IPS-20b (cell line): ENCODE measurements around the gene MYH14.

ENCODE experiments used
- H3K27ac ChIP-seq: one replicate; pipeline ENCODE4 v1.5.1; 2013; ENCODE audit warnings: low read length
- H3K27me3 ChIP-seq: 2 replicates; pipeline ENCODE4 v1.6.1; 2013; ENCODE audit warnings: mild to moderate bottlenecking, low read length, inconsistent platforms; ENCODE audit not compliant: insufficient read depth
- H3K36me3 ChIP-seq: 2 replicates; pipeline ENCODE4 v1.6.1; 2013; ENCODE audit warnings: low read depth, mild to moderate bottlenecking, inconsistent platforms, low read length, moderate library complexity; ENCODE audit not compliant: insufficient read depth
- H3K4me1 ChIP-seq: 2 replicates; pipeline ENCODE4 v1.6.1; 2013; ENCODE audit warnings: mild to moderate bottlenecking, control low read depth, inconsistent platforms, low read length, moderate library complexity; ENCODE audit not compliant: insufficient read depth
- H3K4me3 ChIP-seq: 2 replicates; pipeline ENCODE4 v1.5.1; 2013; ENCODE audit warnings: mild to moderate bottlenecking, low read length, inconsistent platforms
- H3K9ac ChIP-seq: 2 replicates; pipeline ENCODE4 v1.6.1; 2013; ENCODE audit warnings: low read depth, mild to moderate bottlenecking, inconsistent platforms, low read length, moderate library complexity
- H3K9me3 ChIP-seq: 2 replicates; pipeline ENCODE4 v1.6.1; 2013; ENCODE audit warnings: mild to moderate bottlenecking, low read depth, low read length, inconsistent platforms; ENCODE audit not compliant: insufficient read depth

The MYH14 gene

GRCh38 chr19:50252111-50252886, 48.9 kb downstream of the MYH14 start:
- no peaks in the 10 kb centered on the region for H3K36me3 ChIP-seq
- no peak overlapping the region for H3K27ac ChIP-seq
- peaks cover 84% of the 10 kb centered on the region for H3K9me3 ChIP-seq
- no peaks in the 10 kb centered on the region for H3K4me1 ChIP-seq
- H3K27me3 ChIP-seq = no peaks in the 10 kb centered on the region
- no peak overlapping the region for H3K9ac ChIP-seq
- H3K4me3 ChIP-seq = no peak overlapping the region

GRCh38 chr19:50252887-50253268, 49.5 kb downstream of the MYH14 start:
- Histone ChIP-seq H3K4me3 (no peak overlapping the region), H3K9ac (no peak overlapping the region), H3K36me3 (no peaks in the 10 kb centered on the region), H3K4me1 (no peaks in the 10 kb centered on the region), H3K27ac (no peak overlapping the region), H3K27me3 (no peaks in the 10 kb centered on the region), H3K9me3 (peaks cover 90% of the 10 kb centered on the region)

- no peaks in the 10 kb centered on the region for H3K36me3 ChIP-seq
- H3K27me3 ChIP-seq = no peaks in the 10 kb centered on the region
- no peak overlapping the region for H3K27ac ChIP-seq
- peaks cover 88% of the 10 kb centered on the region for H3K9me3 ChIP-seq
- H3K4me3 ChIP-seq = no peak overlapping the region
- no peaks in the 10 kb centered on the region for H3K4me1 ChIP-seq
- no peak overlapping the region for H3K9ac ChIP-seq
Measured at GRCh38 chr19:50255115-50255514, 51.7 kb downstream of the MYH14 start.

DNA sequence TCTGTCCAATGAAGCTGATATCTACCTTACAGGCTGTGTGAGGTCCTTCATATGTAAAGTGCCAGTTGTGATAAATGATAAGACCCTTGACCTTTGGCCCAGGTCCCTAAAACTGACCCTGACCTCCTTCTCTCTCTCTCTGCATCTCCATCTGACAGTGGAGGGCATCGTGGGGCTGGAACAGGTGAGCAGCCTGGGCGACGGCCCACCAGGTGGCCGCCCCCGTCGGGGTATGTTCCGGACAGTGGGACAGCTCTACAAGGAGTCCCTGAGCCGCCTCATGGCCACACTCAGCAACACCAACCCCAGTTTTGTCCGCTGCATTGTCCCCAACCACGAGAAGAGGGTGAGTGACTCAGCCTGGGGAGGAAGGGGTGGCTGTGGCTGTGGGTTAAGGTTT, 53.7 kb downstream of the MYH14 start:
- Histone ChIP-seq H3K36me3 (no peaks in the 10 kb centered on the region), H3K4me1 (no peaks in the 10 kb centered on the region), H3K27me3 (no peaks in the 10 kb centered on the region), H3K9me3 (peaks cover 86% of the 10 kb centered on the region), H3K4me3 (no peak overlapping the region), H3K27ac (no peak overlapping the region), H3K9ac (no peak overlapping the region)

- Histone ChIP-seq H3K27me3 (no peaks in the 10 kb centered on the region), H3K27ac (no peak overlapping the region)
Measured at GRCh38 chr19:50258918-50259372, 55.5 kb downstream of the MYH14 start.

DNA sequence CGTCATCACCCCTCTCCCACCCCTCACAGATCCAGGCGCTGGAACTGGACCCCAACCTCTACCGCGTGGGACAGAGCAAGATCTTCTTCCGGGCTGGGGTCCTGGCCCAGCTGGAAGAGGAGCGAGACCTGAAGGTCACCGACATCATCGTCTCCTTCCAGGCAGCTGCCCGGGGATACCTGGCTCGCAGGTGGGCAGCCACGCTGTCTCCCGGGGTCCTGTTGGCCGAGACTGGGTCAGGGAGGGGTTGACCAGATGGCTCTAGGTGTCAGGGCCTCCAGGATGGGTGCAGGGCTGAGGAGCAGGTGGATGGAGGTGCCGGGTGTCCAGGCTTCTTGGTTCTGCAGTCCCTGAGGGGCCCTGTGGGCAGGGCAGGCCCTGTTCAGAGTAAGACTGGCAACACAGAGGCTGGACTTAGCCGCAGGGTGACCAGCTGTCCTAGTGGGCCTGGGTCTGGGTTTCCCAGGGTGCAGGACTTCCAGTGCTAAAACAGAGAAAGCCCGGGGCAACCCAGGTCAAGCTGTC, 58.1 kb downstream of the MYH14 start:
- no peaks in the 10 kb centered on the region for H3K27me3 ChIP-seq
- H3K4me1 ChIP-seq = no peaks in the 10 kb centered on the region
- H3K36me3 ChIP-seq = no peaks in the 10 kb centered on the region
- no peak overlapping the region for H3K27ac ChIP-seq
- peaks cover 83% of the 10 kb centered on the region for H3K9me3 ChIP-seq
- no peak overlapping the region for H3K9ac ChIP-seq
- no peak overlapping the region for H3K4me3 ChIP-seq

More at GRCh38 chr19:50258918-50259372, 55.5 kb downstream of the MYH14 start:
- Histone ChIP-seq H3K9ac (no peak overlapping the region), H3K4me3 (no peak overlapping the region), H3K9me3 (peaks cover 85% of the 10 kb centered on the region), H3K4me1 (no peaks in the 10 kb centered on the region), H3K36me3 (no peaks in the 10 kb centered on the region)

DNA sequence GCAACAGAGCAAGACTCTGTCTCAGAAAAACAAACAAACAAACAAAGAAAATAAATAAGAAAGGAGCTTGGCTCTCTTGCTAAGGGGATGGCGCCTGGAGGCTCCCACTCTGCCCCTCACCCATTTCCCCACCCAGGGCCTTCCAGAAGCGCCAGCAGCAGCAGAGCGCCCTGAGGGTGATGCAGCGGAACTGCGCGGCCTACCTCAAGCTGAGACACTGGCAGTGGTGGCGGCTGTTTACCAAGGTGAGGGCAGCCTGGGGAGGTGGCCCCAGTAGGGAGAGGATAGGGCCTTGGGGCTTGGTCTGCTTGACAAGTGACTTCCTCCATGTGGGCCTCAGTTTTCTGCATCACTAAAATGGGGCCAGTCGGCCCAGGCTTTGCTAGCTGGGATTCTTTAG, 59.8 kb downstream of the MYH14 start:
- H3K9ac ChIP-seq = no peak overlapping the region
- no peaks in the 10 kb centered on the region for H3K27me3 ChIP-seq
- no peaks in the 10 kb centered on the region for H3K4me1 ChIP-seq
- no peak overlapping the region for H3K4me3 ChIP-seq
- H3K27ac ChIP-seq = no peak overlapping the region
- H3K9me3 ChIP-seq = peaks cover 75% of the 10 kb centered on the region
- H3K36me3 ChIP-seq = no peaks in the 10 kb centered on the region

DNA sequence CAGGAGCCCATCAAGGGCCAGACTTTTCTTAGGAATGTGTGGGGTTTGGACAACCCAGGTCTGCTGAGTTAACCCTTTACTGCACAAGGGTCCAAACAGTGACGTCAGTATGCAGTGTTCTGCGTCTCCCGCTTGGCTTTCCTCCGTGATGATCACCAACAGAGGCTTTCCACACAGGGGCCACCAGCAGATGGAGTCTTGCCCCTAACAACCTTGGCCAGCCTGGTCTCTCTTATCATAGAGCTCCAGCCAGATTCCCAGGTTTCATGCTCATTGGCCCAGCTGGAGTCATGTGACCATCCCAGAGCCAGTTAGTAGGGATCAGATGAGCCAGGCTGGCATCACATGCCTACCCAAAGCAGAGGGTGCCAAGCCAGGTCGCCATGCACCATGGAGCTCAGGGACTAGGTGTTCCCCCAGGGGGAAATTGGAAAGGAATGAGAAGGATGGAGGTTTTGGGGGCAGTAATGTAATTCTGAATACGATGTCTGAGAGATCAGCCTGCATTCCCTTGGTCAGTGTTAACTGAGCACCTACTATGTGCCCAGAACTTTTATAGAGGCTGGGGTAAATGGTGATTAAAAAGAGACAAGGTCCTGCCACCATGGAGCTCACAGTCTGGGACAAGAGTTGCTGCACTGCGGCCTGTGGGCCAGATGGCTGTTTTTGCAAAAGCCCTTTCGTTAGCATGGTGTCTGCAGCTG, 61.2 kb downstream of the MYH14 start:
- Histone ChIP-seq H3K4me1 (no peaks in the 10 kb centered on the region), H3K36me3 (no peaks in the 10 kb centered on the region), H3K9me3 (peaks cover 77% of the 10 kb centered on the region)

DNA sequence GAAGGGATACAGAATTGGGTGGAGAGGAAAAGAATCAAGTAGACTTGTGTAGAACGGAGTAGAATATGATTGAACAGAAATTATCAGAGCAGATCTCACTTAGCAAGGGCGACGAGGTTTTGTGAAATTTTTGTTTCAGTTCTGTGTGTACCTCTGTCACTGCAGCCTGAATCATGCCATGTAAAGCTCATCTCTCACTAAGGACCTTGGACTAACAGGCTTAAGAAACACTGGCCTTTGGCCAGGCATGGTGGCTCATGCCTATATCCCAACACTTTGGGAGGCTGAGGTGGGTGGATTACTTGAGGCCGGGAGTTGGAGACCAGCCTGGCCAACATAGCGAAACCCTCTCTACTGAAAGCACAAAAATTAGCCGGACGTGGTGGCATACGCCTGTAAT, 62.6 kb downstream of the MYH14 start:
- Histone ChIP-seq H3K9ac (no peak overlapping the region), H3K4me1 (no peaks in the 10 kb centered on the region), H3K27me3 (no peaks in the 10 kb centered on the region), H3K4me3 (no peak overlapping the region), H3K27ac (no peak overlapping the region), H3K36me3 (no peaks in the 10 kb centered on the region), H3K9me3 (peaks cover 75% of the 10 kb centered on the region)

More for the DNA sequence above, 61.2 kb downstream of the MYH14 start:
- no peak overlapping the region for H3K27ac ChIP-seq
- H3K4me3 ChIP-seq = no peak overlapping the region
- H3K27me3 ChIP-seq = no peaks in the 10 kb centered on the region
- no peak overlapping the region for H3K9ac ChIP-seq

- no peak overlapping the region for H3K4me3 ChIP-seq
- H3K4me1 ChIP-seq = no peaks in the 10 kb centered on the region
- H3K27me3 ChIP-seq = no peaks in the 10 kb centered on the region
- peaks cover 78% of the 10 kb centered on the region for H3K9me3 ChIP-seq
- H3K27ac ChIP-seq = no peak overlapping the region
- H3K9ac ChIP-seq = no peak overlapping the region
- no peaks in the 10 kb centered on the region for H3K36me3 ChIP-seq
Measured at GRCh38 chr19:50266896-50267295, 63.5 kb downstream of the MYH14 start.

DNA sequence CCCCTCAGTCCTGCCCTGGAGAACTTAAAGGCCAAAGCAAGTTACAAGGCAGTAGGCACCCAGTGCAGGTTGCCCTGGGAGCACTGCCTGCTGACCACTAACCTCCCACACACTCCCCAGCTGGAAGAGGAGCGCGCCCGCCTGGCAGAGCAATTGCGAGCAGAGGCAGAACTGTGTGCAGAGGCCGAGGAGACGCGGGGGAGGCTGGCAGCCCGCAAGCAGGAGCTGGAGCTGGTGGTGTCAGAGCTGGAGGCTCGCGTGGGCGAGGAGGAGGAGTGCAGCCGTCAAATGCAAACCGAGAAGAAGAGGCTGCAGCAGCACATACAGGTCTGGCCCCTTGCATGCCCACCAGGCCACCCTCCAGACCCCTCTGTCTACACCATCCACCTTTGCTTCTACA, 64.6 kb downstream of the MYH14 start:
- Histone ChIP-seq H3K4me3 (no peak overlapping the region), H3K9me3 (peaks cover 77% of the 10 kb centered on the region), H3K27ac (no peak overlapping the region), H3K9ac (no peak overlapping the region), H3K36me3 (no peaks in the 10 kb centered on the region), H3K27me3 (no peaks in the 10 kb centered on the region), H3K4me1 (no peaks in the 10 kb centered on the region)

GRCh38 chr19:50268501-50268900, 65.1 kb downstream of the MYH14 start:
- Histone ChIP-seq H3K27ac (no peak overlapping the region), H3K4me3 (no peak overlapping the region), H3K27me3 (no peaks in the 10 kb centered on the region), H3K36me3 (no peaks in the 10 kb centered on the region), H3K9ac (no peak overlapping the region), H3K4me1 (no peaks in the 10 kb centered on the region), H3K9me3 (peaks cover 76% of the 10 kb centered on the region)
